CD8-positive, alpha-beta memory T cell (primary cell): ENCODE results near the gene AUTS2. TPM values are rescaled to one million over a fixed set of nuclear protein-coding genes. Genes with fewer than 3 reads are reported as not detected.
A peak's percentile ranks its signal among the peaks of the same experiment; 100 is the strongest.

Source experiments
- CTCF ChIA-PET: fragments of 350-600 bp; sonication (Branson Sonifier 250); formaldehyde crosslinking; loops from one replicate; lab custom pipeline; 2021; ENCODE audit warnings: antibody characterized with exemption; lab: Charles Lee
- POLR2A ChIA-PET: fragments of 350-600 bp; sonication (Branson Sonifier 250); formaldehyde crosslinking; loops from one replicate; lab custom pipeline; 2021; ENCODE audit warnings: antibody characterized with exemption; lab: Charles Lee
- DNase-seq, 5 donors: peaks; one replicate each; pipeline versions ENCODE4 v3.0.0 to v3.0.0-alpha.2; 2020 to 2022; ENCODE audit warnings: mixed read lengths in 1 of 5
- H3K27ac ChIP-seq: one replicate; pipeline ENCODE4 v1.7.0; 2013; ENCODE audit warnings: low read depth, mild to moderate bottlenecking, low read length, moderate library complexity
- H3K27me3 ChIP-seq: 2 replicates; pipeline ENCODE4 v1.7.0; 2013; ENCODE audit warnings: low read length, mild to moderate bottlenecking; ENCODE audit not compliant: insufficient read depth, poor library complexity, severe bottlenecking
- H3K36me3 ChIP-seq: 2 replicates; pipeline ENCODE4 v1.7.0; 2013; ENCODE audit warnings: mild to moderate bottlenecking, low read length, moderate library complexity; ENCODE audit not compliant: insufficient read depth
- H3K4me1 ChIP-seq: 2 replicates; pipeline ENCODE4 v1.7.0; 2013; ENCODE audit warnings: mild to moderate bottlenecking, low read length, moderate library complexity; ENCODE audit not compliant: insufficient read depth
- H3K4me3 ChIP-seq: 2 replicates; pipeline ENCODE4 v1.7.0; 2013; ENCODE audit warnings: mild to moderate bottlenecking, low read length
- H3K9me3 ChIP-seq: 2 replicates; pipeline ENCODE4 v1.7.0; 2013; ENCODE audit warnings: mild to moderate bottlenecking, low read length
- H3K27ac Mint-ChIP-seq, 8 donors: one replicate each; pipeline ENCODE4 v1.8.0; 2020 to 2021; ENCODE audit warnings: mixed read lengths in 8 of 8, mild to moderate bottlenecking in 6 of 8, inconsistent platforms in 3 of 8, moderate library complexity in 3 of 8
- H3K27me3 Mint-ChIP-seq, 2 donors: one replicate each; pipeline ENCODE4 v1.8.0; 2020 to 2021; ENCODE audit warnings: mixed read lengths in 2 of 2, mild to moderate bottlenecking in 1 of 2, moderate library complexity in 1 of 2
- H3K36me3 Mint-ChIP-seq, 3 donors: one replicate each; pipeline ENCODE4 v1.8.0; 2020 to 2021; ENCODE audit warnings: mixed read lengths in 3 of 3, inconsistent platforms in 1 of 3, mild to moderate bottlenecking in 1 of 3
- H3K4me1 Mint-ChIP-seq, 3 donors: one replicate each; pipeline ENCODE4 v1.8.0; 2020 to 2021; ENCODE audit warnings: mixed read lengths in 3 of 3, inconsistent platforms in 1 of 3, mild to moderate bottlenecking in 1 of 3
- H3K4me3 Mint-ChIP-seq, 7 donors: one replicate each; pipeline ENCODE4 v1.8.0; 2020 to 2021; ENCODE audit warnings: mixed read lengths in 7 of 7, mild to moderate bottlenecking in 6 of 7, moderate library complexity in 4 of 7, inconsistent platforms in 2 of 7
- H3K9me3 Mint-ChIP-seq, 5 donors: one replicate each; pipeline ENCODE4 v1.8.0; 2020 to 2022; ENCODE audit warnings: mixed read lengths in 5 of 5, mild to moderate bottlenecking in 3 of 5, moderate library complexity in 2 of 5, inconsistent platforms in 1 of 5
- polyA plus RNA-seq: library from polyadenylated mRNA; unstranded; fragments of 300-500 nt; fragmentation: Illumina TruSeq; gene quantifications from one replicate; pipeline ENCODE4 v1.2.3, GENCODE V29; 2021
- total RNA-seq, 2 experiments: library from RNA; stranded (reverse); gene quantifications; one replicate each; pipeline ENCODE4 v1.2.3, GENCODE V29; 2021

AUTS2 gene
- total and polyA plus RNA-seq, 3 experiments from 2014 or later, result 4.4 to 9.9 (median 5.3) TPM

GRCh38 chr7:70660154-70660818, 1062.0 kb downstream of the AUTS2 start:
- ChIA-PET CTCF (interaction anchor here (1.2 to 2.1 kb wide), 3 partner anchors 12 to 38 kb away, joined by 3 to 8 read pairs (median 6); no protein-coding TSS in a partner anchor), POLR2A (interaction anchor here (1.8 kb wide), 1 partner anchor 12 kb away, joined by 6 read pairs; no protein-coding TSS in a partner anchor)
- peaks cover 30% of the 10 kb centered on the region for H3K4me1 ChIP-seq
- H3K9me3 Mint-ChIP-seq, result no peaks in the 10 kb centered on the region
- H3K4me1 Mint-ChIP-seq, result peaks cover 25 to 39% (median 30%) of the 10 kb centered on the region in 3 donors
- peak overlapping the region in 6 of 7 donors; percentile 1 to 75 (median 47) for H3K4me3 Mint-ChIP-seq
- H3K27ac Mint-ChIP-seq, result peak overlapping the region; percentile 85 to 97 (median 91)
- H3K27me3 Mint-ChIP-seq, result no peaks in the 10 kb centered on the region
- no peaks in the 10 kb centered on the region for H3K36me3 ChIP-seq
- H3K27me3 ChIP-seq, result no peaks in the 10 kb centered on the region
- peak; percentile 47 to 87 (median 60) for DNase-seq
- peaks cover 0 to 3% (median 0%) of the 10 kb centered on the region in 3 donors for H3K36me3 Mint-ChIP-seq
- no peaks in the 10 kb centered on the region for H3K9me3 ChIP-seq
- no peak overlapping the region for H3K27ac ChIP-seq
- H3K4me3 ChIP-seq, result no peak overlapping the region

GRCh38 chr7:70660819-70661191, 1062.5 kb downstream of the AUTS2 start:
- no peak for DNase-seq
- no peak overlapping the region for H3K27ac ChIP-seq

GRCh38 chr7:70663680-70664079, 1065.4 kb downstream of the AUTS2 start:
- H3K4me3 Mint-ChIP-seq, result no peak overlapping the region
- DNase-seq, result no peak
- CTCF ChIA-PET, result no interaction called here
- H3K27me3 ChIP-seq, result no peaks in the 10 kb centered on the region
- peaks cover 26% of the 10 kb centered on the region for H3K4me1 ChIP-seq
- H3K9me3 ChIP-seq, result no peaks in the 10 kb centered on the region
- H3K9me3 Mint-ChIP-seq, result no peaks in the 10 kb centered on the region
- no peaks in the 10 kb centered on the region for H3K36me3 ChIP-seq
- peak overlapping the region in 4 of 8 donors; percentile 11 to 66 (median 28) for H3K27ac Mint-ChIP-seq
- H3K27me3 Mint-ChIP-seq, result no peaks in the 10 kb centered on the region
- peaks cover 28 to 38% (median 29%) of the 10 kb centered on the region in 3 donors for H3K4me1 Mint-ChIP-seq
- H3K4me3 ChIP-seq, result no peak overlapping the region
- peaks cover 0 to 3% (median 0%) of the 10 kb centered on the region in 3 donors for H3K36me3 Mint-ChIP-seq
- POLR2A ChIA-PET, result no interaction called here
- H3K27ac ChIP-seq, result no peak overlapping the region

More at GRCh38 chr7:70660819-70661191, 1062.5 kb downstream of the AUTS2 start:
- no peaks in the 10 kb centered on the region for H3K27me3 ChIP-seq
- no peak overlapping the region for H3K4me3 ChIP-seq
- H3K4me3 Mint-ChIP-seq, result peak overlapping the region in 5 of 7 donors; percentile 31 to 75 (median 50)
- no peaks in the 10 kb centered on the region for H3K27me3 Mint-ChIP-seq
- H3K4me1 ChIP-seq, result peaks cover 30% of the 10 kb centered on the region
- H3K4me1 Mint-ChIP-seq, result peaks cover 25 to 39% (median 30%) of the 10 kb centered on the region in 3 donors
- ChIA-PET POLR2A (interaction anchor here (1.8 kb wide), 1 partner anchor 13 kb away, joined by 6 read pairs; no protein-coding TSS in a partner anchor), CTCF (interaction anchor here (1.2 to 2.1 kb wide), 3 partner anchors 12 to 37 kb away, joined by 3 to 8 read pairs (median 6); no protein-coding TSS in a partner anchor)
- H3K36me3 ChIP-seq, result no peaks in the 10 kb centered on the region
- no peaks in the 10 kb centered on the region for H3K9me3 Mint-ChIP-seq
- H3K9me3 ChIP-seq, result no peaks in the 10 kb centered on the region
- H3K27ac Mint-ChIP-seq, result peak overlapping the region; percentile 85 to 97 (median 91)
- H3K36me3 Mint-ChIP-seq, result peaks cover 0 to 3% (median 0%) of the 10 kb centered on the region in 3 donors

- peaks cover 4% of the 10 kb centered on the region for H3K4me1 ChIP-seq
- H3K27ac ChIP-seq, result no peak overlapping the region
- H3K36me3 Mint-ChIP-seq, result no peaks in the 10 kb centered on the region
- DNase-seq, result no peak
- H3K9me3 ChIP-seq, result no peaks in the 10 kb centered on the region
- no peak overlapping the region for H3K4me3 Mint-ChIP-seq
- H3K27me3 ChIP-seq, result no peaks in the 10 kb centered on the region
- POLR2A ChIA-PET, result no interaction called here
- no peaks in the 10 kb centered on the region for H3K27me3 Mint-ChIP-seq
- H3K9me3 Mint-ChIP-seq, result no peaks in the 10 kb centered on the region
- peak overlapping the region in 3 of 8 donors; percentile 31 to 66 (median 49) for H3K27ac Mint-ChIP-seq
- no peak overlapping the region for H3K4me3 ChIP-seq
- CTCF ChIA-PET, result no interaction called here
- peaks cover 25 to 36% (median 27%) of the 10 kb centered on the region in 3 donors for H3K4me1 Mint-ChIP-seq
- no peaks in the 10 kb centered on the region for H3K36me3 ChIP-seq
Measured at GRCh38 chr7:70665997-70666396, 1067.7 kb downstream of the AUTS2 start.

- H3K9me3 Mint-ChIP-seq, result no peaks in the 10 kb centered on the region
- Histone ChIP-seq H3K4me1 (no peaks in the 10 kb centered on the region), H3K27ac (no peak overlapping the region), H3K4me3 (no peak overlapping the region), H3K36me3 (no peaks in the 10 kb centered on the region), H3K27me3 (no peaks in the 10 kb centered on the region), H3K9me3 (no peaks in the 10 kb centered on the region)
- no peaks in the 10 kb centered on the region for H3K27me3 Mint-ChIP-seq
- H3K36me3 Mint-ChIP-seq, result no peaks in the 10 kb centered on the region
- DNase-seq, result no peak
- H3K4me3 Mint-ChIP-seq, result no peak overlapping the region
- no peak overlapping the region for H3K27ac Mint-ChIP-seq
- peaks cover 26 to 33% (median 32%) of the 10 kb centered on the region in 3 donors for H3K4me1 Mint-ChIP-seq
- ChIA-PET POLR2A (no interaction called here), CTCF (interaction anchor here (0.7 kb wide), 1 partner anchor 287 kb away, joined by 3 read pairs; no protein-coding TSS in a partner anchor)
Measured at GRCh38 chr7:70667406-70667805, 1069.1 kb downstream of the AUTS2 start.

GRCh38 chr7:70668606-70669358, 1070.5 kb downstream of the AUTS2 start:
- Mint-ChIP-seq H3K4me1 (peaks cover 23 to 30% (median 27%) of the 10 kb centered on the region in 3 donors), H3K9me3 (no peaks in the 10 kb centered on the region), H3K27me3 (no peaks in the 10 kb centered on the region), H3K36me3 (no peaks in the 10 kb centered on the region), H3K4me3 (no peak overlapping the region), H3K27ac (peak overlapping the region in 6 of 8 donors; percentile 50 to 84 (median 77))
- no peaks in the 10 kb centered on the region for H3K27me3 ChIP-seq
- ChIA-PET CTCF (no interaction called here), POLR2A (no interaction called here)
- no peak overlapping the region for H3K27ac ChIP-seq
- no peak for DNase-seq
- no peak overlapping the region for H3K4me3 ChIP-seq
- H3K36me3 ChIP-seq, result no peaks in the 10 kb centered on the region
- no peaks in the 10 kb centered on the region for H3K9me3 ChIP-seq
- H3K4me1 ChIP-seq, result no peaks in the 10 kb centered on the region

GRCh38 chr7:70669854-70670253, 1071.6 kb downstream of the AUTS2 start:
- Histone ChIP-seq H3K9me3 (no peaks in the 10 kb centered on the region), H3K27me3 (no peaks in the 10 kb centered on the region), H3K4me1 (no peaks in the 10 kb centered on the region), H3K4me3 (no peak overlapping the region), H3K36me3 (no peaks in the 10 kb centered on the region), H3K27ac (no peak overlapping the region)
- H3K4me3 Mint-ChIP-seq, result peak overlapping the region in 6 of 7 donors; percentile 42 to 79 (median 60)
- DNase-seq, result peak in 4 of 5 donors; percentile 10 to 69 (median 34)
- ChIA-PET CTCF (no interaction called here), POLR2A (no interaction called here)
- H3K9me3 Mint-ChIP-seq, result no peaks in the 10 kb centered on the region
- H3K27ac Mint-ChIP-seq, result peak overlapping the region; percentile 54 to 98 (median 89)
- H3K4me1 Mint-ChIP-seq, result peaks cover 23 to 35% (median 26%) of the 10 kb centered on the region in 3 donors
- no peaks in the 10 kb centered on the region for H3K36me3 Mint-ChIP-seq
- no peaks in the 10 kb centered on the region for H3K27me3 Mint-ChIP-seq
